ENCODE data around the gene NDUFA3.

The NDUFA3 gene

GRCh38 chr19:54108496-54108895 is 5.8 kb downstream of the NDUFA3 start:
- ATAC-seq, result no peak

GRCh38 chr19:54109651-54110050 is 7.0 kb downstream of the NDUFA3 start:
- no peak for ATAC-seq

- peak; percentile 9 to 26 for ATAC-seq
Measured at GRCh38 chr19:54114340-54115108, 11.9 kb downstream of the NDUFA3 start.

- peak; percentile 93 to 94 for ATAC-seq
Measured at GRCh38 chr19:54115109-54116063, 12.7 kb downstream of the NDUFA3 start, which contains the start of the genes PRPF31 and TFPT. Gene PRPF31 (plus strand): TSS chr19:54115754. CDS start chr19:54118279, 2,525 bp downstream. Gene TFPT (minus strand): TSS chr19:54115657. CDS start chr19:54115269, 388 bp downstream.

GRCh38 chr19:54121259-54121658 is 18.6 kb downstream of the NDUFA3 start:
- ATAC-seq, result no peak

GRCh38 chr19:54123682-54124081 is 21.0 kb downstream of the NDUFA3 start:
- ATAC-seq, result no peak

- no peak for ATAC-seq
Measured at GRCh38 chr19:54124393-54124792, 21.7 kb downstream of the NDUFA3 start.

GRCh38 chr19:54125713-54126112 is 23.1 kb downstream of the NDUFA3 start:
- no peak for ATAC-seq

GRCh38 chr19:54127688-54128440 is 25.2 kb downstream of the NDUFA3 start:
- ATAC-seq, result no peak

- no peak for ATAC-seq
Measured at GRCh38 chr19:54128441-54128725, 25.7 kb downstream of the NDUFA3 start.

- ATAC-seq, result no peak
Measured at GRCh38 chr19:54128796-54129616, 26.4 kb downstream of the NDUFA3 start.

GRCh38 chr19:54129617-54129996 is 27.0 kb downstream of the NDUFA3 start:
- ATAC-seq, result no peak

- ATAC-seq, result no peak
Measured at GRCh38 chr19:54133312-54133956, 30.8 kb downstream of the NDUFA3 start.

GRCh38 chr19:54133957-54134590 is 31.4 kb downstream of the NDUFA3 start:
- no peak for ATAC-seq

GRCh38 chr19:54136086-54136863 is 33.6 kb downstream of the NDUFA3 start:
- no peak for ATAC-seq

- peak; percentile 85 to 87 for ATAC-seq
Measured at GRCh38 chr19:54136864-54137698, 34.4 kb downstream of the NDUFA3 start.

- no peak for ATAC-seq
Measured at GRCh38 chr19:54137699-54138488, 35.2 kb downstream of the NDUFA3 start, which contains the start of gene CNOT3. Gene CNOT3 (plus strand): TSS chr19:54137762. CDS start chr19:54142979, 5,217 bp downstream.

Measured in activated CD4-positive, CD25-positive, alpha-beta regulatory T cell treated with anti-CD3 and anti-CD28 coated beads, Interleukin-2, amount 50 U/mL, for 24 hours (primary cell).